ENCODE measurements around the gene GNAQ.
"Not testable (repeated sequence)": the region's sequence is repeated elsewhere in the genome, so short reads cannot be mapped to it uniquely, and the experiment has no call there.

Gene GNAQ

DNA sequence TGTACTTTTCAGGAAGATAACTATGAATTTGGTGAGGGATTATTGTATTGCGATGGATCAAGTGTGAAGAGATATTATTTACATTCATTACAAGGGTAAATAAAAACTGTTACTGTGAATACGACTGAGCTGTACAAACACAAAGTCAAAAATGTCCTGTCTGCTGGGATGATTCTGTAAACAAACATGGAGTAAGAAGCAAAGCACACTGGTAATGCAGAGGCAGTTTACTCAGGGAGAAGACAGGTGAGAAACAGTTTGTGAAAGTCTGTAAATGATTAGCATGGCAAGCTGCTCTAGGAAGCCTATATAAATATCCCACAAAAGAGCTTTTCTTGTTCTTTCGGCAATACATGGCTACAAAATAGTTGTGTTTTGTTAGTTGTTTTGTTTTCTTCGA, 268.0 kb downstream of the GNAQ start:
- TF ChIP-seq, protein P1, sequence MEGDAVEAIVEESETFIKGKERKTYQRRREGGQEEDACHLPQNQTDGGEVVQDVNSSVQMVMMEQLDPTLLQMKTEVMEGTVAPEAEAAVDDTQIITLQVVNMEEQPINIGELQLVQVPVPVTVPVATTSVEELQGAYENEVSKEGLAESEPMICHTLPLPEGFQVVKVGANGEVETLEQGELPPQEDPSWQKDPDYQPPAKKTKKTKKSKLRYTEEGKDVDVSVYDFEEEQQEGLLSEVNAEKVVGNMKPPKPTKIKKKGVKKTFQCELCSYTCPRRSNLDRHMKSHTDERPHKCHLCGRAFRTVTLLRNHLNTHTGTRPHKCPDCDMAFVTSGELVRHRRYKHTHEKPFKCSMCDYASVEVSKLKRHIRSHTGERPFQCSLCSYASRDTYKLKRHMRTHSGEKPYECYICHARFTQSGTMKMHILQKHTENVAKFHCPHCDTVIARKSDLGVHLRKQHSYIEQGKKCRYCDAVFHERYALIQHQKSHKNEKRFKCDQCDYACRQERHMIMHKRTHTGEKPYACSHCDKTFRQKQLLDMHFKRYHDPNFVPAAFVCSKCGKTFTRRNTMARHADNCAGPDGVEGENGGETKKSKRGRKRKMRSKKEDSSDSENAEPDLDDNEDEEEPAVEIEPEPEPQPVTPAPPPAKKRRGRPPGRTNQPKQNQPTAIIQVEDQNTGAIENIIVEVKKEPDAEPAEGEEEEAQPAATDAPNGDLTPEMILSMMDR (conservative IDR thresholded peaks at IDR 0.05; ENCODE audit: low read depth, low read length), result no peak

DNA sequence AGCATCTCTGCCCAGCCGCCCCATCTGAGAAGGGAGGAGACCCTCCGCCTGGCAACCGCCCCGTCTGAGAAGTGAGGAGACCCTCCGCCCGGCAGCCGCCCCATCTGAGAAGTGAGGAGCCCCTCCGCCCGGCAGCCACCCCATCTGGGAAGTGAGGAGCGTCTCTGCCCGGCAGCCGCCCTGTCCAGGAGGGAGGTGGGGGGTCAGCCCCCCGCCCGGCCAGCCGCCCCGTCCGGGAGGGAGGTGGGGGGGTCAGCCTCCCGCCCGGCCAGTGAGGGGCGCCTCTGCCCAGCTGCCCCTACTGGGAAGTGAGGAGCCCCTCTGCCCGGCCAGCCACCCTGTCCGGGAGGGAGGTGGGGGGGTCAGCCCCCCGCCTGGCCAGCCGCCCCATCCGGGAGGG, 270.7 kb downstream of the GNAQ start:
- not testable (repeated sequence) for H3K4me3 ChIP-seq (ENCODE audit: low read length); DNase-seq (ENCODE audit: low read depth)

More for the DNA sequence above, 268.0 kb downstream of the GNAQ start:
- no peak for DNase-seq (ENCODE audit: low read depth)
- H3K4me3 ChIP-seq (ENCODE audit: low read length), result no peak overlapping the region

DNA sequence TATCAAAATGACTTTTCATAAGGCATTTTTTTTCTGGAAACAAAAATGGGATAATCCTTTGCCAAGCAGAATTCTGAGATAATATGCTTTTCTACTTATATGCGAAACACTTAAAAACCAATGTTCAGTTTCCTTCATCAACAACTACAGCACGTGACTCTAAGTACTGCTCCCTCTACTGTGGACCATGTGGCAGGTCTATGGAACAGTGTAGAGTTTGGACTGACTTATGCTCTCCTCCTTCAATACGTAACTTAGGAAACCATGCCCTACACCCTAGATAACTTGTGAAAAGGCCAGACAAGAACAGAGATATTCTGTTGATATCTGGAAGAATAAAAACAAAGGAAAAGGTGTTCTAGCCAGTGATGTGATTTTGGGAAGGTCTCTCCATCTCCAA, 272.2 kb downstream of the GNAQ start:
- no peak overlapping the region for H3K4me3 ChIP-seq (ENCODE audit: low read length)
- DNase-seq (ENCODE audit: low read depth), result no peak
- TF ChIP-seq, protein P1 (conservative IDR thresholded peaks at IDR 0.05; ENCODE audit: low read depth, low read length), result no peak

DNA sequence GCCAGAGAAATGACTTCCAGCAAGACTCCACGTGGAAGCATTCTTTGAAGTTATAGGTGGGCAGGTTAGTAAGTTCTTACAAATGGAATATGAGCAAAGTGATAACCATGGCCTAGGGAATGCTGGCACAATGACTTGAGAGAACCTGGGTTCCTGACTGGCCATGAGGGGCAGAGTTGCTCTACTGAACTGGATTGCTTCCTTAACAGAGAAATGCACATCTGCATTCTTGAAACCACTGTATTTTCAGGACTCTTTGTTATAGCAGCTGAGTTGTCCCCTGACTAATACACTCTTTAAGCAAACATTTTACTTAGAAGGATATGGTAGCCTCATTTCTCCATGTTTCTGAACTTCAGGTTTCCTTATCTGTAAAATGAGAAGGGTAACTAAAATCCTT, 275.2 kb downstream of the GNAQ start:
- no peak for DNase-seq (ENCODE audit: low read depth)
- H3K4me3 ChIP-seq (ENCODE audit: low read length), result no peak overlapping the region
- TF ChIP-seq, protein P1 (conservative IDR thresholded peaks at IDR 0.05; ENCODE audit: low read depth, low read length), result no peak

DNA sequence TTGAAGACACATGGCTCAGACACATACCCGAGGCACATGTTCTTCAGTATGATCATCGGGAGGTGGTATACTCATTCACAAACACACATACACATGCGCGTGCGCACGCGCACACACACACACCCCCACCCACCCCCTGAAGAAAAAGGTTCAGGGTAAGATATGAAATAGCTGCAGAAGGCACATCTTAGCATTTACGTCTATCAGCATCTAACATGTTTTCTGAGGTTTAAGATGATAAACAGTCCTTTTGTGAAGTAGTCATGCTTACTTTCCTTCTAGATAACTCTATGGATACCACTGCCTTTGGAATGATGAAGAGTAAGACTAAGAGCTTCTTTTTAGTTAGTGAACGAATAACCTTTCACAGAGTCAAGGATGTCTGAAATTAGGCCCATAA, 278.4 kb downstream of the GNAQ start:
- H3K4me3 ChIP-seq (ENCODE audit: low read length), result no peak overlapping the region
- TF ChIP-seq, protein P1 (conservative IDR thresholded peaks at IDR 0.05; ENCODE audit: low read depth, low read length), result no peak
- no peak for DNase-seq (ENCODE audit: low read depth)

DNA sequence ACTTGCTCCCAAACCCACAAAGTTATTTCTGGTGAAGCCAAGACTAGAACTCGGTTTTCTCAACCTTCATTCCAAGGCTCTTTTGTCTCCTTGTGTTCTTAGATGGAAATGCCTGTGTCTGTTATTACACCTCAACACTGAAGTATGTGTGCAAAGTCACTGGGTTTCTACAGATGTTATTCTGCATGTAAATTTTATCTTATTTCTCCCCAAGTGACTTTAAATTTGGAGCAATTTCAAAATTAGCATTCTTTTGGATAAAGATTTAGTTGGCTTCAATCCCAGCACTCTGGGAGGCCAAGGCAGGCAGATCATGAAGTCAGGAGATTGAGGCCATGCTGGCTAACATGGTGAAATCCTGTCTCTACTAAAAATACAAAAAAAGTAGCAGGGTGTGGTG, 279.1 kb downstream of the GNAQ start:
- TF ChIP-seq, protein P1 (conservative IDR thresholded peaks at IDR 0.05; ENCODE audit: low read depth, low read length), result no peak
- peak; percentile 38 for DNase-seq (ENCODE audit: low read depth)
- H3K4me3 ChIP-seq (ENCODE audit: low read length), result no peak overlapping the region

DNA sequence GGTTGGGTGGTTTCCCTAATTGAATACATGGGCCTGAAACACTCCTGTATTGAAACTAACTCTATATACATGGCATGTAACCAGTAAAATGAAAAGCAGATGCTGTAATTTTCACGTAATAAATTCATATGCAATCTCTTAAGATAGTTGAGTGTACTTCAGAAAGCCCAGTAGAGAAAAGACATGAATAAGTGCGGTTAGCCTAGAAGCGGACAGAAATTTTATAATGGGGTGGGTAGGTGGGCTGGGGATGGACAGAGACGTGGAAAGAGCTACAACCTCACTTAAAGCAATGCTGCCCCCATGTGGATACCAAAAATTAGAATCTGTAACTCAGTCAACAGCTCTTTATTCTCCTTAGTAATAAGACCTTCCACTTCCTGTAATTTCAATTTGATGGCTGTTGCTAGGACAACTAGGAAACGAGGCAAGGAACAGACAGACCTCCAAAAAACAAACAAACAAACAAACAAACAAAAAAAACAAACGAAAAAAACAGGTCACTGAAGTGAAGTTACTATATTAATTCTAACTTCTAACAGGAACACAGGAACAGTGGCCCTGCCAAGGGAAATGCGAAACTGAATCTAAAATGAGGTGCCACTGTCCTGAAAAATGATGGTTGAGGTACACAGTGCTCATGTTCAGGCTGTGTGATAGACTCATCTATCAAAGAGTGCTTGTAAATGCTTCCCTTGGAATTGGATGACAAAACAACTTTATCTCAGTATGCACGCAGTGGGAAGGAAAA, 280.1 kb downstream of the GNAQ start:
- no peak overlapping the region for H3K4me3 ChIP-seq (ENCODE audit: low read length)
- TF ChIP-seq, protein P1 (conservative IDR thresholded peaks at IDR 0.05; ENCODE audit: low read depth, low read length), result peak; percentile 59
- no peak for DNase-seq (ENCODE audit: low read depth)
